Measurements from ENCODE around the gene TTLL8.

The TTLL8 gene

DNA sequence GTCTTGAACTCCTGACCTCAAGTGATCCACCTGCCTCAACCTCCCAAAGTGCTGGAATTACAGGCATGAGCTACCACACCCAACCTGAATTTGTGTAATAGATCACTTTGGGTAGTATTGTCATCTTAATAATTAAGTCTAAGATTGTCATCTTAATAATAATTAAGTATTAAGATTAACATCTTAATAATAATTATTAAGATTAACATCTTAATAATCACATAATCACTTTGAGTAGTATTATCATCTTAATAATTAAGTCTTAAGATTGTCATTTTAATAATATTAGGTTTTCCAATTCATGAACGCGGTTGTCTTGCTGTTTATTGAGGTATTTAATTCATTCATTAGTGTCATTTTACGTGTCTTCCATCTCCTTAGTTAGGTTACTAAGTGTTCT lies 40.0 kb upstream of the TTLL8 start:
- no peak overlapping the region for H3K4me3 ChIP-seq (ENCODE audit: low read depth, low read length)
- TF ChIP-seq, protein P1, sequence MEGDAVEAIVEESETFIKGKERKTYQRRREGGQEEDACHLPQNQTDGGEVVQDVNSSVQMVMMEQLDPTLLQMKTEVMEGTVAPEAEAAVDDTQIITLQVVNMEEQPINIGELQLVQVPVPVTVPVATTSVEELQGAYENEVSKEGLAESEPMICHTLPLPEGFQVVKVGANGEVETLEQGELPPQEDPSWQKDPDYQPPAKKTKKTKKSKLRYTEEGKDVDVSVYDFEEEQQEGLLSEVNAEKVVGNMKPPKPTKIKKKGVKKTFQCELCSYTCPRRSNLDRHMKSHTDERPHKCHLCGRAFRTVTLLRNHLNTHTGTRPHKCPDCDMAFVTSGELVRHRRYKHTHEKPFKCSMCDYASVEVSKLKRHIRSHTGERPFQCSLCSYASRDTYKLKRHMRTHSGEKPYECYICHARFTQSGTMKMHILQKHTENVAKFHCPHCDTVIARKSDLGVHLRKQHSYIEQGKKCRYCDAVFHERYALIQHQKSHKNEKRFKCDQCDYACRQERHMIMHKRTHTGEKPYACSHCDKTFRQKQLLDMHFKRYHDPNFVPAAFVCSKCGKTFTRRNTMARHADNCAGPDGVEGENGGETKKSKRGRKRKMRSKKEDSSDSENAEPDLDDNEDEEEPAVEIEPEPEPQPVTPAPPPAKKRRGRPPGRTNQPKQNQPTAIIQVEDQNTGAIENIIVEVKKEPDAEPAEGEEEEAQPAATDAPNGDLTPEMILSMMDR (IDR thresholded peaks at IDR 0.05; ENCODE audit: low read depth, low read length, missing control alignments): no peak
- DNase-seq (ENCODE audit: low read depth): no peak

DNA sequence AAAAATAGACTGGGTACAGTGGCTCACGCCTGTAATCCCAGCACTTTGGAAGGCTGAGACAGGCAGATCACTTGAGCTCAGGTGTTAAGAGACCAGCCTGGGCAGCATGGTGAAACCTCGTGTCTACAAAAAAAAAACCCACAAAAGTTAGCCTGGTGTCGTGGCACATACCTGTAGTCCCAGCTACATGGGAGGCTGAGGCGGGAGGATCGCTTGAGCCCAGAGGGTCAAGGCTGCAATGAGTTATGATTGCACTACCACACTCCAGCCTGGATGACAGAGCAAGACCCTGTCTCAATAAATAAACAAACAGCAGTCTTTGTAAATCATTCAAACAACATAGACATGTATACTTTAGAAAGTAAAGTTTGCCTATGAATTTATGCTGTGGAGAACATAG lies 34.2 kb upstream of the TTLL8 start:
- H3K4me3 ChIP-seq (ENCODE audit: low read depth, low read length): no peak overlapping the region
- no peak for DNase-seq (ENCODE audit: low read depth)
- TF ChIP-seq, protein P1 (IDR thresholded peaks at IDR 0.05; ENCODE audit: low read depth, low read length, missing control alignments): no peak

DNA sequence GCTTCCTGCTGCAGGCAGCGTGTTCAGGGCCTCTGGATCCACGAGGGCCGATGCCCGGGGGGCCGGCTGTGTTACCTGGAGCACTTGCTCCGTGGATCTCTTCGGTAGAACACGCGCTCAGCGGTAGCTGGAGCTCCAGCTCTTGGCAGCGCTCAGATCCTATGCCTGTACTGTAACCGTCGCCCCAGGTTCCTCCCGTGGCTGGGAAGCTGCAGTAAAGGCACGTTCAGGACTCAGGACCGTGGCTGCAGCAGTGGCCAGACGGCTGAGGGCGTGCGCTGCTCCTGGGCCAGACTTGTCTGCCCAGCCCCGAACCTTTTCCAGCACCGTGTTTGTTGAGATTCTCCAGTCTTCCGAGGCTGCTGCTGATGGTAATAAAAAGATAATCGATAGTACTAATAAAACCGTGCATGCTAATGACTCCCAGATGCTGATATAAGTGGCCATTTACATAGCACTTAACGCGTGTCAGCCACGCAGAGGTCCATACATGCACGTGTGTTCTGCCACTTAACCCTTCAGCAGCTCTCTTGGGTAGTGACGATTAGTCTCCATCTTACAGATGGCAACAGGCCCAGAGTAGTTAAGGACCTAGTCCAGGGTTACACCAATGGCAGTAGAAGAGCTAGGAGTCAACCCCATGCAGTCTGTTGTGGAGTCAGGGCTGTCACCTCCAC lies 33.1 kb upstream of the TTLL8 start:
- TF ChIP-seq, protein P1 (IDR thresholded peaks at IDR 0.05; ENCODE audit: low read depth, low read length, missing control alignments): no peak
- DNase-seq (ENCODE audit: low read depth): no peak
- no peak overlapping the region for H3K4me3 ChIP-seq (ENCODE audit: low read depth, low read length)

DNA sequence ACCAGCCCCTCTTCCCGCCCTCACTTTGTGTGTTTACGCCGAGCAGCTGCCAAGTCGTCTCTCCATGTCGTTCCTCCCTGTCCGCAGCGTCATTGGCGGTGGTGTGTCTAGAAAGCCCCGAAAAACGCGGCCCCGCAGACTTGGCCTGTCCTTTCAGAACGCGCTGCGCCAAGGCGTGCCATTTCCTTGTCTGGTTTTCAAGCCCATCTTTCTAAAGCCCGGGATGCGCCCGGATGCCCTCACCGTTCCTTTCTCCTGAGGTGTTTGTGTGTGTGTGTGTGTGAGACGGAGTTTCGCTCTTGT lies 32.3 kb upstream of the TTLL8 start:
- TF ChIP-seq, protein P1 (IDR thresholded peaks at IDR 0.05; ENCODE audit: low read depth, low read length, missing control alignments): no peak
- no peak overlapping the region for H3K4me3 ChIP-seq (ENCODE audit: low read depth, low read length)
- no peak for DNase-seq (ENCODE audit: low read depth)

DNA sequence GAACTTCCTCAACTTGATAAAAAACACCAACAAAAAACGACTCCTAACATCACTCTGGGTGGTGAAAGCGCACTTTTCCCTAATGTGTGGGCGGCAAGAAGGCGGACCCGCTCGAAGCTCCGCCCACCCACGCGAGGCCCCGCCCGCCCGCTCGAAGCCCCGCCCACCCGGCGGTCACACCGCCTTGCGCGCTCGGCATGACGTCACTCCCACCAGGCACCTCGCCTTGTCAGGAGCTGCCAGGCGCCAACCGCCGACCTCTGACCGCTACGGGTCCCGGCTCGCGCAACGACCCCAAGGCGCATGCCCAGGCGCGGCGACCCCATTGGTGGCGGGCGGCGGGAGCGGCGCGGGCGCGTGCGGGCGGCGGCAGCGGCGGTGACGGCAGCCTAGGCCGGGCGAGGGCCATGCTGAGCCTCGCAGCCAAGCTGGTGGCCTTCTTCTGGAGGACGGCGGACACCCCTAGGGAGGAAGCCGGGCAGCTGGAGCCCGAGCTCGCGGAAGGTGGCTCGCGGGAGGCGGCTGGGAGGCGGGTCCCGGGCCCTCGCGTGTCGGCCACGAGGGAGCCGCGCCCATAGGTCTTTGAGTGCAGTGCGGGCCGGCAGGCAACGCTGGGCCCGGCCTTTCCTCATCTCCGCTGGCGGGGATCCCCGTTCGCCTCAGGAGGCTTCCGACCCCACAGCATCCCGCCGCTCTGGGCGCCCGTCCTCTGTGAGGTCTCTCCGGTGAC lies 31.7 kb upstream of the TTLL8 start, which contains the start of gene MOV10L1:
Gene MOV10L1, plus strand, starts transcription at position 325 of the 730 bp plus-strand sequence. Its CDS starts 83 bp downstream, at position 408.
- TF ChIP-seq, protein P1 (IDR thresholded peaks at IDR 0.05; ENCODE audit: low read depth, low read length, missing control alignments): no peak
- no peak for DNase-seq (ENCODE audit: low read depth)
- H3K4me3 ChIP-seq (ENCODE audit: low read depth, low read length): no peak within 1 kb of the TSS

DNA sequence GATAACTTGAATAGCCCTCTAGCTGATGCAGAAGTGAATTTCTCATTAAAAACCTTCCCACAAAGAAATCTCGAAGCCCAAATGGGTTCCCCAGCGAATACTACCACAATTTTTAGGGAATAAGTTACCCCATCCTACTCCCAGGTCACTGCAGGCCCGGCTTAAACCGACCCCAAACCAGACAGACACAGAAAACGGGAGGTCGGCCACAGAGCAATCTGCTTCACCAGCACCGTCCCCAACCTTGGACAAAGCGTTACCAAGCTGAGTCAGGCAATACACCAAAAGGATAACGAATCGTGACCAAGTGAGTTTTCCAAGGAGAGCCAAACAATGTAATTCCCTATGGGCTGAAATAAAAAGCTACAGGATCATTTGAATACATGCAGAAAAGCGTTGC lies 31.1 kb upstream of the TTLL8 start:
- TF ChIP-seq, protein P1 (IDR thresholded peaks at IDR 0.05; ENCODE audit: low read depth, low read length, missing control alignments): no peak
- no peak overlapping the region for H3K4me3 ChIP-seq (ENCODE audit: low read depth, low read length)
- no peak for DNase-seq (ENCODE audit: low read depth)

DNA sequence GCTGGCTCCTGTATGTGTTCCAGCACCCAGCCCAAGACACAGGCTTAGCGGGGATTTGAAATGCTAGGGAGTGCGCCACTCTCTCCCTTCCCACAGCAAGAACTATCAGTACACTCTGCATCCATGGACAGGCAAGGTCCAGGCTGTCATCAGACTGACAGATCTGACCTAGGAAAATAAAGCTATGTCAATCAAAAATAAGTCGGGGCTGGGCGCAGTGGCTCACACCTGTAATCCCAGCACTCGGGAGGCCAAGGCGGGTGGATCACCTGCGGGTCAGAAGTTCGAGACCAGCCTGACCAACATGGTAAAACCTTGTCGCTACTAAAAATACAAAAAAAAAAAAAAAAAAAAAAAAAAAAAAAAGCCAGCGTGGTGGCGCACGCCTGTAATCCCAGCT lies 30.0 kb upstream of the TTLL8 start:
- TF ChIP-seq, protein P1 (IDR thresholded peaks at IDR 0.05; ENCODE audit: low read depth, low read length, missing control alignments): no peak
- DNase-seq (ENCODE audit: low read depth): no peak
- H3K4me3 ChIP-seq (ENCODE audit: low read depth, low read length): no peak overlapping the region
